ENCODE measurements around the gene ITPR2.
"Not testable (repeated sequence)": the region's sequence is repeated elsewhere in the genome, so short reads cannot be mapped to it uniquely, and the experiment has no call there.

ITPR2 gene

GRCh38 chr12:26701604-26702215 lies 131.3 kb downstream of the ITPR2 start:
- no peak for DNase-seq (ENCODE audit: low read depth)

GRCh38 chr12:26700430-26700829 lies 132.6 kb downstream of the ITPR2 start:
- no peak for DNase-seq (ENCODE audit: low read depth)

- no peak for DNase-seq (ENCODE audit: low read depth)
Measured at GRCh38 chr12:26699237-26699636, 133.8 kb downstream of the ITPR2 start.

- no peak for DNase-seq (ENCODE audit: low read depth)
Measured at GRCh38 chr12:26698186-26698585, 134.8 kb downstream of the ITPR2 start.

GRCh38 chr12:26697217-26697616 lies 135.8 kb downstream of the ITPR2 start:
- no peak for DNase-seq (ENCODE audit: low read depth)

- DNase-seq (ENCODE audit: low read depth): no peak
Measured at GRCh38 chr12:26696613-26697092, 136.3 kb downstream of the ITPR2 start.

- DNase-seq (ENCODE audit: low read depth): no peak
Measured at GRCh38 chr12:26696048-26696612, 136.9 kb downstream of the ITPR2 start.

- DNase-seq (ENCODE audit: low read depth): no peak
Measured at GRCh38 chr12:26694402-26694801, 138.6 kb downstream of the ITPR2 start.

GRCh38 chr12:26692407-26692806 lies 140.6 kb downstream of the ITPR2 start:
- no peak for DNase-seq (ENCODE audit: low read depth)

- DNase-seq (ENCODE audit: low read depth): no peak
Measured at GRCh38 chr12:26691234-26691970, 141.6 kb downstream of the ITPR2 start.

GRCh38 chr12:26690601-26691000 lies 142.4 kb downstream of the ITPR2 start:
- DNase-seq (ENCODE audit: low read depth): no peak

GRCh38 chr12:26689281-26689841 lies 143.6 kb downstream of the ITPR2 start:
- no peak for DNase-seq (ENCODE audit: low read depth)

- DNase-seq (ENCODE audit: low read depth): no peak
Measured at GRCh38 chr12:26688344-26688904, 144.6 kb downstream of the ITPR2 start.

GRCh38 chr12:26686408-26686807 lies 146.6 kb downstream of the ITPR2 start:
- DNase-seq (ENCODE audit: low read depth): no peak

GRCh38 chr12:26684101-26684500 lies 148.9 kb downstream of the ITPR2 start:
- DNase-seq (ENCODE audit: low read depth): no peak

GRCh38 chr12:26683443-26683842 lies 149.6 kb downstream of the ITPR2 start:
- DNase-seq (ENCODE audit: low read depth): no peak

- DNase-seq (ENCODE audit: low read depth): no peak
Measured at GRCh38 chr12:26680727-26681455, 152.1 kb downstream of the ITPR2 start.

GRCh38 chr12:26678697-26679660 lies 154.0 kb downstream of the ITPR2 start:
- DNase-seq (ENCODE audit: low read depth): no peak

- DNase-seq (ENCODE audit: low read depth): not testable (repeated sequence)
Measured at GRCh38 chr12:26671487-26671886, 161.5 kb downstream of the ITPR2 start.

GRCh38 chr12:26668847-26669246 lies 164.1 kb downstream of the ITPR2 start:
- no peak for DNase-seq (ENCODE audit: low read depth)

- no peak for DNase-seq (ENCODE audit: low read depth)
Measured at GRCh38 chr12:26668230-26668629, 164.8 kb downstream of the ITPR2 start.

Measured in activated T-helper 1 cell treated with Interleukin-2 at 50 U/mL for 16 hours (primary cell).